Astrocyte (in vitro differentiated cells and primary cell): ENCODE results near the gene SMOC1. TPM values are rescaled to one million over a fixed set of nuclear protein-coding genes. Genes with fewer than 3 reads are reported as not detected.

ENCODE experiments used
- DNase-seq: peaks from one replicate; pipeline ENCODE4 v3.0.0-alpha.2; 2010; ENCODE audit warnings: low read depth
- FAIRE-seq: peaks from 2 replicates; lab custom pipeline; 2011; peaks lifted over from hg19 to GRCh38; lab: Jason Lieb, UNC
- H2AFZ ChIP-seq: 2 replicates; pipeline ENCODE4 v1.6.0; 2012; ENCODE audit warnings: low read depth, low read length, inconsistent platforms
- H3K27ac ChIP-seq: 2 replicates; pipeline ENCODE4 v1.5.1; 2011; ENCODE audit warnings: low read depth, low read length, inconsistent platforms
- H3K27me3 ChIP-seq: 2 replicates; pipeline ENCODE4 v1.6.0; 2011; ENCODE audit warnings: low read length, inconsistent platforms; ENCODE audit not compliant: insufficient read depth
- H3K36me3 ChIP-seq: 2 replicates; pipeline ENCODE4 v1.5.1; 2011; ENCODE audit warnings: low read length, inconsistent platforms; ENCODE audit not compliant: insufficient read depth
- H3K4me1 ChIP-seq: 2 replicates; pipeline ENCODE4 v1.5.1; 2011; ENCODE audit warnings: low read length, inconsistent platforms; ENCODE audit not compliant: insufficient read depth
- H3K4me2 ChIP-seq: 2 replicates; pipeline ENCODE4 v1.6.0; 2012; ENCODE audit warnings: low read length, inconsistent platforms
- H3K4me3 ChIP-seq: 2 replicates; pipeline ENCODE4 v1.5.1; 2011; ENCODE audit warnings: low read depth, mild to moderate bottlenecking, low read length, inconsistent platforms; ENCODE audit not compliant: insufficient read depth
- H3K79me2 ChIP-seq: 2 replicates; pipeline ENCODE4 v1.6.0; 2012; ENCODE audit warnings: mild to moderate bottlenecking, low read length, inconsistent platforms; ENCODE audit not compliant: insufficient read depth
- H3K9ac ChIP-seq: 2 replicates; pipeline ENCODE4 v1.6.0; 2012; ENCODE audit warnings: mild to moderate bottlenecking, low read length, inconsistent platforms
- H3K9me3 ChIP-seq: 2 replicates; pipeline ENCODE4 v1.5.1; 2012; ENCODE audit warnings: low read depth, mild to moderate bottlenecking, low read length, inconsistent platforms; ENCODE audit not compliant: insufficient read depth
- H4K20me1 ChIP-seq: 2 replicates; pipeline ENCODE4 v1.6.0; 2012; ENCODE audit warnings: low read length, inconsistent platforms; ENCODE audit not compliant: insufficient read depth
- H3K27ac Mint-ChIP-seq: one replicate; pipeline ENCODE4 v1.8.0; 2021; ENCODE audit warnings: mild to moderate bottlenecking, mixed read lengths; ENCODE audit not compliant: unreplicated experiment
- H3K27me3 Mint-ChIP-seq: one replicate; pipeline ENCODE4 v1.8.0; 2021; ENCODE audit warnings: low read depth, mixed read lengths; ENCODE audit not compliant: unreplicated experiment
- H3K36me3 Mint-ChIP-seq: one replicate; pipeline ENCODE4 v1.8.0; 2021; ENCODE audit warnings: low read depth, mixed read lengths; ENCODE audit not compliant: unreplicated experiment
- H3K4me1 Mint-ChIP-seq: one replicate; pipeline ENCODE4 v1.8.0; 2021; ENCODE audit warnings: low read depth, mixed read lengths; ENCODE audit not compliant: unreplicated experiment
- H3K4me3 Mint-ChIP-seq: one replicate; pipeline ENCODE4 v1.8.0; 2021; ENCODE audit warnings: mild to moderate bottlenecking, moderate library complexity, mixed read lengths; ENCODE audit not compliant: unreplicated experiment
- H3K9me3 Mint-ChIP-seq: one replicate; pipeline ENCODE4 v1.8.0; 2021; ENCODE audit warnings: mild to moderate bottlenecking, mixed read lengths; ENCODE audit not compliant: unreplicated experiment
- EZH2 ChIP-seq: IDR thresholded peaks from 2 replicates; pipeline ENCODE4 v1.6.1; 2012; ENCODE audit warnings: mild to moderate bottlenecking, low read length, inconsistent platforms; ENCODE audit not compliant: insufficient read depth
- total RNA-seq: library from RNA; stranded (reverse); gene quantifications from 2 replicates; pipeline ENCODE4 v1.2.1, GENCODE V29; 2021
- TF ChIP-seq, protein P1 (sequence below): IDR thresholded peaks from 2 replicates; pipeline ENCODE4 v1.5.1; 2011; ENCODE audit warnings: low read depth, mild to moderate bottlenecking, inconsistent platforms, low read length, moderate library complexity; ENCODE audit not compliant: insufficient read depth

The SMOC1 gene
- total RNA-seq, 1 donor from 2014 or later, result 0.16 TPM

- peaks cover 2% of the 10 kb centered on the region for H3K27me3 Mint-ChIP-seq
- Histone ChIP-seq H3K36me3 (no peaks in the 10 kb centered on the region), H3K9ac (no peak overlapping the region), H3K9me3 (no peaks in the 10 kb centered on the region), H3K79me2 (no peaks in the 10 kb centered on the region), H3K4me2 (no peak overlapping the region), H3K27me3 (peaks cover 3% of the 10 kb centered on the region), H3K27ac (no peak overlapping the region), H4K20me1 (no peaks in the 10 kb centered on the region), H3K4me1 (no peaks in the 10 kb centered on the region), H2AFZ (no peak overlapping the region), H3K4me3 (no peak overlapping the region)
- no peaks in the 10 kb centered on the region for H3K9me3 Mint-ChIP-seq
- no peak for FAIRE-seq
- no peak overlapping the region for H3K4me3 Mint-ChIP-seq
- TF ChIP-seq, protein P1, sequence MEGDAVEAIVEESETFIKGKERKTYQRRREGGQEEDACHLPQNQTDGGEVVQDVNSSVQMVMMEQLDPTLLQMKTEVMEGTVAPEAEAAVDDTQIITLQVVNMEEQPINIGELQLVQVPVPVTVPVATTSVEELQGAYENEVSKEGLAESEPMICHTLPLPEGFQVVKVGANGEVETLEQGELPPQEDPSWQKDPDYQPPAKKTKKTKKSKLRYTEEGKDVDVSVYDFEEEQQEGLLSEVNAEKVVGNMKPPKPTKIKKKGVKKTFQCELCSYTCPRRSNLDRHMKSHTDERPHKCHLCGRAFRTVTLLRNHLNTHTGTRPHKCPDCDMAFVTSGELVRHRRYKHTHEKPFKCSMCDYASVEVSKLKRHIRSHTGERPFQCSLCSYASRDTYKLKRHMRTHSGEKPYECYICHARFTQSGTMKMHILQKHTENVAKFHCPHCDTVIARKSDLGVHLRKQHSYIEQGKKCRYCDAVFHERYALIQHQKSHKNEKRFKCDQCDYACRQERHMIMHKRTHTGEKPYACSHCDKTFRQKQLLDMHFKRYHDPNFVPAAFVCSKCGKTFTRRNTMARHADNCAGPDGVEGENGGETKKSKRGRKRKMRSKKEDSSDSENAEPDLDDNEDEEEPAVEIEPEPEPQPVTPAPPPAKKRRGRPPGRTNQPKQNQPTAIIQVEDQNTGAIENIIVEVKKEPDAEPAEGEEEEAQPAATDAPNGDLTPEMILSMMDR, result no peak
- TF ChIP-seq EZH2, result no peak
- H3K36me3 Mint-ChIP-seq, result no peaks in the 10 kb centered on the region
- no peak overlapping the region for H3K27ac Mint-ChIP-seq
- no peaks in the 10 kb centered on the region for H3K4me1 Mint-ChIP-seq
- no peak for DNase-seq
Observed at GRCh38 chr14:69839661-69840060, 39.6 kb upstream of the SMOC1 start.

DNA sequence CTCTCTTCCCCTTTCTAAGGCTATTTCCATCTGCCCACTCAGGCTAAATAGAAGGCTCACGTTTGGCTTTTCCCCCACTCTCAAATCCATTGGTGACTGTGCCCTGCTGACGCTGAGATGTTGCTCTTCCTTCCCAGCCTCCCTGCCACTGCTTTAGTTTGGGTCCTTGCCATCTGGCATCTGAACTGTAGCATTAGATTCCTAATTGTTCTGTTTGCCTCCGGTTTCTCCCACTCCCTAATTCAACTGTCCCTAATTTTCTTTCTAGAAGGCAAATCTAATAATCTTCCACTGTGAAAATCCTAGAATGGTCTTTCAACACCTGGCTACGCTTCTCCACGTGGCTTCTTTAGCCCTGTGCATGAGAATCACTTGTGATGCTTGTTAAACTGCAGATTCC is 37.6 kb upstream of the SMOC1 start:
- Mint-ChIP-seq H3K36me3 (no peaks in the 10 kb centered on the region), H3K4me1 (no peaks in the 10 kb centered on the region), H3K9me3 (no peaks in the 10 kb centered on the region), H3K4me3 (no peak overlapping the region), H3K27me3 (peaks cover 7% of the 10 kb centered on the region), H3K27ac (no peak overlapping the region)
- Histone ChIP-seq H4K20me1 (no peaks in the 10 kb centered on the region), H3K27me3 (peaks cover 3% of the 10 kb centered on the region), H3K79me2 (no peaks in the 10 kb centered on the region), H3K9ac (no peak overlapping the region), H3K4me1 (no peaks in the 10 kb centered on the region), H3K4me2 (no peak overlapping the region), H3K9me3 (no peaks in the 10 kb centered on the region), H3K36me3 (no peaks in the 10 kb centered on the region), H3K27ac (no peak overlapping the region), H2AFZ (no peak overlapping the region), H3K4me3 (no peak overlapping the region)
- no peak for DNase-seq
- FAIRE-seq, result no peak
- TF ChIP-seq, protein P1, result no peak
- no peak for TF ChIP-seq EZH2

GRCh38 chr14:69842686-69843420 is 36.4 kb upstream of the SMOC1 start:
- H3K27ac ChIP-seq, result no peak overlapping the region
- no peaks in the 10 kb centered on the region for H3K4me1 ChIP-seq
- H2AFZ ChIP-seq, result no peak overlapping the region
- Mint-ChIP-seq H3K4me3 (no peak overlapping the region), H3K9me3 (no peaks in the 10 kb centered on the region), H3K27me3 (peaks cover 7% of the 10 kb centered on the region), H3K27ac (no peak overlapping the region), H3K36me3 (no peaks in the 10 kb centered on the region), H3K4me1 (no peaks in the 10 kb centered on the region)
- no peaks in the 10 kb centered on the region for H3K36me3 ChIP-seq
- H3K27me3 ChIP-seq, result peaks cover 3% of the 10 kb centered on the region
- H4K20me1 ChIP-seq, result no peaks in the 10 kb centered on the region
- no peak overlapping the region for H3K4me3 ChIP-seq
- no peak overlapping the region for H3K9ac ChIP-seq
- DNase-seq (no peak), FAIRE-seq (no peak)
- no peaks in the 10 kb centered on the region for H3K9me3 ChIP-seq
- TF ChIP-seq, protein P1, result no peak
- no peak for TF ChIP-seq EZH2
- H3K4me2 ChIP-seq, result no peak overlapping the region
- no peaks in the 10 kb centered on the region for H3K79me2 ChIP-seq
